Ovary (tissue), 9 donors: ENCODE results near the gene GPR137B. TPM values are rescaled to one million over a fixed set of nuclear protein-coding genes. Genes with fewer than 3 reads are reported as not detected.

Experiments used
- DNase-seq, 5 donors: peaks; one replicate each; pipeline ENCODE4 v3.0.0-alpha.2; 2019 to 2020
- H3K27ac ChIP-seq, 2 donors: fragments of 200-600 bp; one replicate each; pipeline versions ENCODE4 v1.5.1 to v1.8.0; 2019 to 2022
- H3K27me3 ChIP-seq: fragments of 200-600 bp; one replicate; pipeline ENCODE4 v1.8.0; 2022
- H3K36me3 ChIP-seq: fragments of 200-600 bp; sonication (generic); one replicate; pipeline ENCODE4 v1.5.1; 2019
- H3K4me1 ChIP-seq: one replicate; pipeline ENCODE4 v1.8.1; 2013; ENCODE audit warnings: mild to moderate bottlenecking, moderate library complexity; ENCODE audit not compliant: insufficient read depth
- H3K4me3 ChIP-seq: fragments of 200-600 bp; sonication (generic); one replicate; pipeline ENCODE4 v1.5.1; 2017
- H3K9me3 ChIP-seq, 2 donors: fragments of 200-600 bp in 1 of 2; sonication (generic) in 1 of 2; one replicate each; pipeline versions ENCODE4 v1.5.1 to v1.8.1; 2013 to 2019; ENCODE audit warnings: mild to moderate bottlenecking in 1 of 2, moderate library complexity in 1 of 2
- CTCF ChIP-seq, 3 donors: fragments of 450-650 bp in 2 of 3; fragments of 200-600 bp in 1 of 3; IDR thresholded peaks; one replicate each; pipeline versions ENCODE4 v1.5.1 to v1.8.0; 2016 to 2022; ENCODE audit warnings: antibody characterized with exemption in 3 of 3, mild to moderate bottlenecking in 1 of 3
- EP300 ChIP-seq: sonication (generic); formaldehyde crosslinking; IDR thresholded peaks from one replicate; pipeline ENCODE4 v1.6.1; 2017; ENCODE audit warnings: antibody characterized with exemption
- POLR2A ChIP-seq: fragments of 450-650 bp; IDR thresholded peaks from one replicate; pipeline ENCODE4 v1.6.1; 2017; ENCODE audit warnings: antibody characterized with exemption, mild to moderate bottlenecking, moderate library complexity
- WGBS, 3 donors: extraction: QIAGEN DNeasy Blood & Tissue Kit in 1 of 3; methylation state at CpG; one replicate each; pipeline versions ENCODE4 v1.1.5 to v1.1.7; 2013 to 2017; 5-methylcytosine and 5-hydroxymethylcytosine counted together
- intact Hi-C, 4 donors: fragments of 100-400 bp; cut with DNase I; formaldehyde crosslinking; loops; one replicate each; pipeline versions ENCODE4 v1.11.0 to v1.15.1; 2022 to 2023
- polyA plus RNA-seq, 2 donors: library from polyadenylated mRNA; stranded (reverse); fragments of 200-250 nt in 1 of 2; fragments of 350-450 nt in 1 of 2; fragmentation: Illumina TruSeq in 1 of 2; extraction: RNeasy Lipid Tissue Mini Kit (QIAGEN cat#74804) in 1 of 2; gene quantifications; one replicate each; pipeline ENCODE4 v1.2.3, GENCODE V29; 2013 to 2014
- total RNA-seq, 7 donors: library from RNA; depleted of rRNA in 2 of 7; stranded (reverse); fragments of >200 nt in 2 of 7; fragmentation: NEBNext Ultra II Directional in 3 of 7; extraction: Animal tissue kit (Norgen Biotek cat#: 25700) in 3 of 7; gene quantifications; one replicate each; pipeline versions ENCODE4 v1.1.0 to v1.2.4, GENCODE V29; 2016 to 2023
- donor health status: DM: no; HTN: no; CAD: no; lungs with moderate emphysema.
- donor health status: DM: no; HTN: no; CAD: no.
- donor health status: Bipolar disorder and iron deficiency.
- donor health status: DM: yes; HTN: yes; CAD: no.
- donor health status: DM: no; HTN: no; CAD: no.
- donor health status: DM: yes; HTN: yes; CAD: no.

GPR137B gene
- total and polyA plus RNA-seq, 9 donors: 10.8 to 35.2 (median 13.7) TPM

GRCh38 chr1:236258114-236258622 is 115.8 kb downstream of the GPR137B start:
- Histone ChIP-seq H3K4me3 (no peak overlapping the region), H3K4me1 (no peaks in the 10 kb centered on the region), H3K36me3 (no peaks in the 10 kb centered on the region), H3K27me3 (no peaks in the 10 kb centered on the region), H3K9me3 (no peaks in the 10 kb centered on the region), H3K27ac (no peak overlapping the region)
- intact Hi-C loops: no loop called here
- TF ChIP-seq POLR2A (no peak), EP300 (no peak), CTCF (IDR thresholded peaks at IDR 0.05) (no peak)
- WGBS, 3 donors: 82 to 93% (median 84%) methylated on average over 4 of the region's 4 CpGs
- DNase-seq: no peak

Other genes with a start within 250 kb of the GPR137B start
- gene NID1, start 77.4 kb upstream of the GPR137B start, total RNA-seq: 100 to 1,000 TPM in 3 of 7 donors, 10 to 100 TPM in 4; 59.2 to 141 (median 72.0) TPM
- 100 to 1,000 TPM in 1 of 2 donors, 10 to 100 TPM in 1; 76.4 to 147 TPM for gene NID1, start 77.4 kb upstream of the GPR137B start, polyA plus RNA-seq
- 10 to 100 TPM in 2 of 7 donors, 1 to 10 TPM in 5; 5.1 to 15.4 (median 5.8) TPM for gene ERO1B, start 139.4 kb downstream of the GPR137B start, total RNA-seq
- gene ERO1B, start 139.4 kb downstream of the GPR137B start, polyA plus RNA-seq: 10 to 100 TPM in 1 of 2 donors, 1 to 10 TPM in 1; 4.8 to 12.6 TPM